HL-60/S4 treated with phorbol 12-myristate 13-acetate at 8.2 ng/mL for 4 days and 3 days (cell line): ENCODE measurements around the gene HLA-DMA.

Experiments used
- in situ Hi-C: fragments of 300-500 bp; cut with MboI; formaldehyde crosslinking; loops from 2 replicates; pipeline ENCODE4 v1.15.0; 2022; ENCODE audit warnings: low sequenced_read_pairs

Gene HLA-DMA

DNA sequence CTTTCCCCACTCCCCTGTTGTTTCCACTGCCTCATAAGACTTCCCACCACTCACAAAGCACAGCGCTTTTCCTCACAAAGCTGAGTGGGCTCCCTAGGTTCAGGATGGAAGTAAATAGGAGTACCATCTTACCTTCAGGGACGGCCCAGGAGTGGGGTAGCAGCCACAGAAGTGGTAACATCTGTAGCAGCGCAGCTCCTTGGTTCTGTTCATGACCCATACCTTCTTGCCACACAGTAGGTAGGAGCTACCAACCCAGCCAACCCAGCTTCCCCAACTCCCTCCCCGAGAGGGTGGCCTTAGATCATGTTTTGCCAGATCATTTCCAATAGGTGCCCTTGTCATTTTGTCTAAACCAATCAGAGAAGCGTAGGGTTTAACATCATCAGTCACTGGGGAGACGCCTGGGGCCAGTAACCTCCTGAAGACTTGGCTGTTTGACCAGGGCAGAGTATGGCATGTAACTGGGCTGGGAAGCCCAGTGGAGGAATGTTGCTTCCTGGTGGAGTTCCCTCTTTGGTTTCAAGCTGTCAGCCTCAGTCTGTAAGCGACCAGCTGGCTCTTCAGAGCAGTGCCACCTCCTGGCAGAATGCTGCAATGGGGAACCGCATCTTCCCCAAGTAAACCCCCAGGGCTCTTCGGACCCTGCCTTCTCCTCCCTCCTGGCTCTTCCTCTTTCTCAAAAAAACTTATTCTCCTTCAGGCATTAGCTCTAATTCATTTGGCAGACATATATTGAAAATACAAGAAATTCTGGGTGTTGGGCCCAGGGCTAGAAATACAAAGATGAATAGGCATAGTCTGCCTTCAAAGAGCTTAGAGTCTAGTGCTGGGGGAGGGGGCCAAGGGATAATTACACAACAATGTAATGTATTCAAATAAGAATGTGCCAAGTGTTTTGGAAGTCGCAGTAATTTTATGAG is at the start of gene HLA-DMA:
TSS of gene HLA-DMA (minus strand) at position 281 of the 923 bp plus-strand sequence. CDS start at position 220, 61 bp downstream.
- in situ Hi-C loops = no loop called here

DNA sequence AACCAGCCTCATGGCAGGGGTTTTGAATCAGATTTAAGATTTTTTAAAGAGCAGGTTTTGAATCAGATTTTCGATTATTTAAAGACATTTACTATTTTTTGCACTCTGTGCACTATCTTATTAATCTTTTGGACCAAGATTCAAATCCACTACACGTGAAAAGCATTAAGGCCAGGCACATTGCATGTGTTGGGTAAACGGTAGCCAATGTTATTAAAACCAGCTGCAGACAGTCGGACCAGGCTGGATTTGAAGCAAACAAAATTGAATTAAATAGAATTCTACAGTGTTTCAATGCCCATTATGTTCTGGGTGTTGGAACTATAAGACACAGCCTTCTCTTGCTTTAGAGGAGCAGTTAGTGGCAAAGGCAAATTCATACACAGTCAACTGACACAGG is 48.8 kb upstream of the HLA-DMA start:
- in situ Hi-C loops = no loop called here

DNA sequence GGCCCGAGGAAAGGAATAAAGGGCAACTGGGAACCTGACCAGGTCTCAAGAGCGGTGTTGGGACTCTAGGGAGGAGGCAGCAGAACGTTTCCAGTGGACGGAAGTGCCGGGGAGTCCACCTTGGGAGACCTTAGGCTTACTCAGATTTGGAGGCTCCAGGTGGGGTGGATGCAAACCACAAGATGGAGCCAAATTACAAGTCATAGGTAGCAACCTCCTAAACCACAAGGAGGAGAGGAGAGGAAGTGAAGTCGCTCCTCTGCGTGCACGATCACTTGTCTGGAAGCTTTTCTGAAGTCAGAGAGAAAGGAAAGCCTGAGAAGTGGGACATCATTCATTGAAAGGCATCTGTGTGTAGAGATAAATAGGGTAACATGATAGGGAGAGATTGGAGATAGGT is 47.2 kb upstream of the HLA-DMA start:
- in situ Hi-C loops = no loop called here

DNA sequence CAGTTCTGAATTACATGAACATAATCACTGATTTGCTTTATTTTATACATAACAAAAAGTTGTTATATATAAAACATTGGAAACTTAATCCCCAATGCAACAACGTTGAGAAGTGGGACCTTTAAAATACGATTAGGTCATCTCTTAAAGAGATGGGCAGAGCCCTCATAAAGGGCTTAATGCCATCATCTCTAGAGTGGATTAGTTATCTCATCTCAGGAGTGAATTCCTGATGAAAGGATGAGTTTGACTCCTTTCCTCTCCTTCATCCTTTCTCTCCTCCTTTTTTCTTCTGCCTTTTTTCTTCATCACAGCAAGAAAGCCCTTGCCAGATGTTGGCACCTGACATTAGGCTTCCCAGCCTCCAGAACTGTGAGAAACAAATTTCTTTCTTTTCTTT is 42.6 kb upstream of the HLA-DMA start:
- in situ Hi-C loops = loop anchor here (25.0 kb wide), 1 partner anchor 108 kb away; no protein-coding TSS in a partner anchor

DNA sequence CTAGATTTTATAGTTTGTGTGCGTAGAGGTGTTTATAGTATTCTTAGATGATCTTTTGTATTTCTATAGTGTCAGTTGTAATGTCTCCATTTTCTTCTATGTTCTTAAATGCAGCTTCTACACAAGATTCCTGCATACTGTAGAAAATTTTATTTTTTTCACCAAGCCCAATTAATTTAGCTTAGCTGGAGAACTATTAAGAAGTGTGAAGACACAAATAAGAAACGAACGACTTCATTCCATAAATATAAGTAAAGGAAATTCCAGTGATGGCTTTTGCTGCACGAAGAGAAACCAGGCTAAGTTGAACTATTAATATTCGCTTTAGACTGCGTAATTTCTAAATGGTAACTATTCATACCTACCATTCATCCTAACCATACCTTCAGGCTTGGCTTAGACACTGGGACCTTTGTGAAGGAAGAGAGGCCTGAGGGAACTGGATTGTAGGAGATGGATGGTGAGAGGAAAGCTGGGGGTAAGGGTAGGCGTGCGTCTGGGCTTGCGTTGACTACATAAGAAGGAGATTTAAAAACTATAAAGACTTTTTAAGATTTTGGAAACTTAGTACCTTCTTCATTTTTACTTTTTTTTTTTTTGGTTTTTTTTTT is 40.6 kb upstream of the HLA-DMA start:
- in situ Hi-C loops = loop anchor here (25.0 kb wide), 1 partner anchor 106 kb away; no protein-coding TSS in a partner anchor

DNA sequence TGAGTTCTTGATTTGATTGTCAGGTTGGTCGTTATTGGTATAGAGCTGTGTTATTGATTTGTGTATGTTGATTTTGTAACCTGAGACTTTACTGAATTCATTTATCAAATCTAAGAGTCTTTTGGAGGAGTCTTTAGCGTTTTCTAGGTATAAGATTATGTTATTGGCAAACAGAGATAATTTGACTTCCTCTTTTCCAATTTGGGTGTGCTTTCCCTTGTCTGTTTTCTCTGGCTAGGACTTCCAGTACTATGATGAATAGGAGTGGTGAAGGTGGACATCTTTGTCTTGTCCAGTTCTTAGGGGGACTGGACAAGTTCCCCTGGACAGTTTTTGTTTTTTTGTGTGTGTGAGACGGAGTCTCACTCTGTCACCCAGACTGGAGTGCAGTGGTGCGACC is 39.1 kb upstream of the HLA-DMA start:
- in situ Hi-C loops = loop anchor here (25.0 kb wide), 1 partner anchor 105 kb away; no protein-coding TSS in a partner anchor

DNA sequence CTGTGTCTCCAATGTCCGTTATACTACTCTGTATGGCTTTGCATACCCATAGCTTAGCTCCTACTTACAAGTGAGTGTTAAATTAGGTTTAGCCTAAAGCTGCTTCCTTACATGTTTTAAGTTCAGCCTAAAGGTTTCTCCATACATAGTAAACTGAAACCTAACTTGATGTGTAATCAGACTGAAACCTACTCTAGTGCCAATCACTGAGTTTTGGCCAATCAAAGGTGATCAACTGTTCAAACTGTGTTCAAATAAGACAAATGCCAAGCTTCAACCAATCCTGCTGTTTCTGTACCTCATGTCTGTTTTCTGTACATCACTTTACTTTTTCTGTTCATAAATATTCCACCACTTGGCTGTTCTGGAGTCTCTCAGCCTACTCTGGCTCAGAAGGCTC is 36.5 kb upstream of the HLA-DMA start:
- in situ Hi-C loops = loop anchor here (25.0 kb wide), 1 partner anchor 102 kb away; no protein-coding TSS in a partner anchor

DNA sequence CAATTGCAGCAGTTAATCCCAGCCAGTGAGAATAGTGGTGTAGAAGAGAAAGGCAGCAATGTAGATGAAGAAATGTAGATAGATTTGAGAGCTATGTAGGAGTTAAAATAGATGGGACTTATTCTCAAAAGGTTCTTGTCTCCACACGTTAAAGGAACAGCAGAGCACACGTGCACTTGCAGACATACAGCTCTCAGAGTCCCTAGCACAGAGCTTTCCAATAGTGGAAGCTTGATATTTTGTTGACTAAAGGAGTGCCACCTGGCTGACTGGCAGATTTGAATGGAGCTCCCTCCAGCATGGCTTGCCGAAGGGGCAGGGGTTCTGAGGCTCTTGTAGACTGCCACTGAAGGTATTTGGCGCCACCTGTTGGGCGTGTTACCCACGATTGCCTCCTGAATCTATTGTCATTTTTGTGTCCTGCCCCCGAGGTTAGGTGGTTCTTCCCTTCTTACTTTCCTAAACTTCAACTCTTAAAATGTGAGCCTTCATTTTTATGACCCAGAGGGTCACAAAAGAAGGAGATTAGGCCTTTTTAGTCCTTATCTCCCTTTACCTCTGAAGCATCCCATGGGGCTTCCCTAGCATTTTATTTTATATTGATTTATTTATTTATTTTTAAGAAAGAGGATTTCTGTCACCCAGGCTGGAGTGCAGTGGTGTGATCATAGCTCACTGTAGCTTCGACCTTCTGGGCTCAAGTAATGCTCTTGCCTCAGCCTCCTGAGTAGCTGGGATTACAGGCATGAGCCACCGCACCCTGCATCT is 31.9 kb upstream of the HLA-DMA start:
- in situ Hi-C loops = loop anchor here (25.0 kb wide), 1 partner anchor 98 kb away; no protein-coding TSS in a partner anchor

DNA sequence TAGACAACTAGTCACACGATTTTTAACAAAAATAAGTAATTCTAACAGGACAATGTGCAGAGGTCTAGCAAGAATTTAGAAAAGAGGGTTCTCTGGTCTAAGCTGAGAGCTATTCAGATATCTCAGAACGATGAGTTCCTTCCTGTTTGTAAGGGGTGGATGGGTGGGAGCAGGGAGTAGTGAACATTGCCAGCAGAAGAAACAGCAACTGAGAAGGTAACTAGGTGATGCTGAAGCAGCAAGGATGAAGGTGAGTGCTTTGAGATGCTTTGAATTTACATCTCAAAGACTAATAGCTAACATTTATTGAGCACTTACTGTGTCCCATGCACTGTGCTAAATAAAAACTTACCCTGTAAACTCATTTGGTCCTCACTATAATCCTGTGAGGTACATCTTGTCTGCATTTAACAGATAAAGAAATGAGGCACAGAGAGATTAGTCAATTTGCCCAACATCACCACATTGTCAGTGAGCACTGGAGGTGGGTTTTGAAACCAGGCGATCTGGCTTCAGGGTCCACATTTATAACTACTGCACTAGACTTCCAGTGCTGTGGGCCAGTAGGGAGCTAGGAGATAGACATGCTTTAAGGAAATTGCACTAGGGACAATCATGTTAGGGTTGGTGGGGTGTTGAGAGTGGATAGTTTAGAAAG is 31.2 kb upstream of the HLA-DMA start:
- in situ Hi-C loops = loop anchor here (25.0 kb wide), 1 partner anchor 97 kb away; no protein-coding TSS in a partner anchor

DNA sequence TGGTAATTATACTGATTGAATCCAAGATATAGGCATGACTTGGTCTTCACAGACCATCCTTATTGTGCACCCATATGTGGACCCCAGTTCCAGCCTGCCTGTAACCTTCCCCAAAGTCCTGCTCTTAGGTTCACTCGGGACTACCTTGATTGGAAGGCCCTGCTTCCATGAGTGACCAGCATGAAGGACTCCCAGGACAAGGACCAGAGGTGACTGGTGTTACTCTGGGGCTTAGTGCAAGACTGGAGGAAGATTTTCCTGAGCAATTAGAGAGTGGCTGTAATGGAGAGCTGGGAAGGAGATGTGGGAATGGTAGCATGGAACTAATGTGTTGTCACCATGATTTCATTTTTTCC is 30.6 kb upstream of the HLA-DMA start:
- in situ Hi-C loops = loop anchor here (25.0 kb wide), 1 partner anchor 96 kb away; no protein-coding TSS in a partner anchor

DNA sequence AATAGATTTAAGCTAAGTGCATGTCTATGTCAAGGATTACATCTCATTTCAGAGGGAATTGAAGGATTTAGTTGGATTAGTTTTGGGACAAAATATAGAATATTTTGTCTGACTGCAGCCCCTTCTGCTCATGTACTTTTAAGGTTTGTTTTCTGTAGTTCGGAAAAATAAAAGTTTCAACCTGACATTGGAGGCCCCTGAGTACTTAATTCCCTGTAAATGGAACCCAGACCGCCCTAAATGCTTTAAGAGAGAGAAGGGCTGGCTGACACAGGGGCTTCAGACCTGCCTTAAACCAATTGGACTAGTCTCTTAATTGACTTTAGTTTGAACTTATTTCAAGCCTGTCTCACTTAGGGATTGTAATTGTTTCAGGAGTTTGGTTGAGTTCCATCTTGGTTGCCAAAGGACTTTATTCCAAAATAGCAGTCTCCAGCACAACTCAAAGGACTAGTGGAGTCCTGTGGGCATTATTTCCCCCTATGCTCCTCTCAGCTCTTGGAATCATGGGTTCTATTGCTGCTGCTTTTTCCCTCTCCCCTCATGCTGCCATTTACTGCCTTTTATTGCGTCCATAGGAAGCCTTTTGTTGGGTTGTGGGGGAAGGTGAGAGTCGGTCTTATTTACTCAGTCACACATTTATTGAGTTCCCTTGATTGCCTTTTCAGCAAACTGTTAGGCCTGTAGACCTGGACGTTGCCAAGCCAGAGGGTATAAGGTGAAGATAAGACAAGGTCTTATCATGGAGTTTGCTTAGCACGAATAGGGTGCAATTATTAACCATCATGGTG is 30.0 kb upstream of the HLA-DMA start:
- in situ Hi-C loops = loop anchor here (25.0 kb wide), 1 partner anchor 96 kb away; no protein-coding TSS in a partner anchor

DNA sequence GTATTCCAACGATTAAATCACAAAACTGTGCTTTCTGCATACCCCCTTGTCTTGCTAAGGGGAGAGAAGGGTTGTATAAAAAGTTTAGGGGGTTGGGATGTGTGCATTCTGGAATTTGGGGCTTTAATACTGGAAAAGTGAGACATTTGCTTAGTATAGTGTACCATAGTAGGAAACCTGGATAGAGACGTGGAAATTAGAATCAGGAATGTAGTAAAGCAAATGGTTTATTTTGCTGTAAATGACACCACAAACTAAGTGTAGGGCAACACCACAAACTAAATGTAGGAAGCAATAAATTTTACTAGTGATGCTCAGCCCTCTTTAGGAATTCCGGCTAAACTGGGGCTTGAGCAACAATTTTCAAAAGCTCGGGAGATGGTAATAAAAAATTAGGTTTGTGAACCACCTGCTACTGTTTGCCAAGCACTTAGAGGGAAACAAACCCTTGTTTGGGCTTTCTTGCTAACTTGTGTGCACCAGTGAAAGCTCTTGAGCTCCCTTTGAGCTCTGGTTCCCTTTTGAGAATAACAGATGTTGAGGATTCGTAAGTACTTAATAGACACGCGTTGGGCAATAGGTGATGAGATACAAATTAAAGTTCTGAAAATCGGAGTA is 29.3 kb upstream of the HLA-DMA start:
- in situ Hi-C loops = loop anchor here (25.0 kb wide), 1 partner anchor 95 kb away; no protein-coding TSS in a partner anchor

DNA sequence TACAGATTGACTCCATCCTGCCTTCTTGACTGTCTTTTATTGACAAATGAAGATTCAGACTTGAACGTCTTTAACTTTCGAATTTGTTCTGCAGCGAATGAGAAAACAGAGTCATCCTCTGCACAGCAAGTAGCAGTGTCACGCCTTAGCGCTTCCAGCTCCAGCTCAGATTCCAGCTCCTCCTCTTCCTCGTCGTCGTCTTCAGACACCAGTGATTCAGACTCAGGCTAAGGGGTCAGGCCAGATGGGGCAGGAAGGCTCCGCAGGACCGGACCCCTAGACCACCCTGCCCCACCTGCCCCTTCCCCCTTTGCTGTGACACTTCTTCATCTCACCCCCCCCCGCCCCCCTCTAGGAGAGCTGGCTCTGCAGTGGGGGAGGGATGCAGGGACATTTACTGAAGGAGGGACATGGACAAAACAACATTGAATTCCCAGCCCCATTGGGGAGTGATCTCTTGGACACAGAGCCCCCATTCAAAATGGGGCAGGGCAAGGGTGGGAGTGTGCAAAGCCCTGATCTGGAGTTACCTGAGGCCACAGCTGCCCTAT is 27.7 kb upstream of the HLA-DMA start:
- in situ Hi-C loops = loop anchor here (25.0 kb wide), 1 partner anchor 93 kb away; no protein-coding TSS in a partner anchor

DNA sequence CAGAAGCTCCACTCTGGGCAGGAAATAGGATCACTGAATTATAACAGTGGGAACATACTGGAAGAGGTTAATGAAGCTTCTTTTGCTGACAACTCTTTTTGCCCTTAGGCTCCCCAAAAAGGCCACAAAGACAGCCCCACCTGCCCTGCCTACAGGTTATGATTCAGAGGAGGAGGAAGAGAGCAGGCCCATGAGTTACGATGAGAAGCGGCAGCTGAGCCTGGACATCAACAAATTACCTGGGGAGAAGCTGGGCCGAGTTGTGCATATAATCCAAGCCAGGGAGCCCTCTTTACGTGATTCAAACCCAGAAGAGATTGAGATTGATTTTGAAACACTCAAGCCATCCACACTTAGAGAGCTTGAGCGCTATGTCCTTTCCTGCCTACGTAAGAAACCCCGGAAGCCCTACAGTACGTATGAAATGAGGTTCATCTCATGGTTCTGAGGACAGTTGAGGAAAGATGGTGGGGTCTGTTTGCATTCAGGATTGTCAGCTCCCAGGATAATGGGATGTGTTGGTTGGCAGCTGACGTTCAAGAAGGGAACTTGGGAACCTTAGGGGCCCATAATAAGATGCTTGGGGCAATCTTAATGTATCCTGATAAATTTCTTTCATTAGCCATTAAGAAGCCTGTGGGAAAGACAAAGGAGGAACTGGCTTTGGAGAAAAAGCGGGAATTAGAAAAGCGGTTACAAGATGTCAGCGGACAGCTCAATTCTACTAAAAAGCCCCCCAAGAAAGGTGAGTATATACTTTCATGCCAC is 27.0 kb upstream of the HLA-DMA start:
- in situ Hi-C loops = loop anchor here (25.0 kb wide), 1 partner anchor 93 kb away; no protein-coding TSS in a partner anchor

DNA sequence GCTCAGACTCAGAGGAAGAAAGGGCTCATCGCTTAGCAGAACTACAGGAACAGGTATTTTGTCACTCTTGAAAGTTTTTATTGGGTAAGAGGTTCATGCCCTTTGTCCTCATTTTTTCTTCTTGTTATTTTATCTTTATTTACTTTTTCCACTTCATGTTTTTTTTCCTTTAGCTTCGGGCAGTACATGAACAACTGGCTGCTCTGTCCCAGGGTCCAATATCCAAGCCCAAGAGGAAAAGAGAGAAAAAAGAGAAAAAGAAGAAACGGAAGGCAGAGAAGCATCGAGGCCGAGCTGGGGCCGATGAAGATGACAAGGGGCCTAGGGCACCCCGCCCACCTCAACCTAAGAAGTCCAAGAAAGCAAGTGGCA is 25.0 kb upstream of the HLA-DMA start:
- in situ Hi-C loops = loop anchor here (25.0 kb wide), 1 partner anchor 91 kb away; no protein-coding TSS in a partner anchor

DNA sequence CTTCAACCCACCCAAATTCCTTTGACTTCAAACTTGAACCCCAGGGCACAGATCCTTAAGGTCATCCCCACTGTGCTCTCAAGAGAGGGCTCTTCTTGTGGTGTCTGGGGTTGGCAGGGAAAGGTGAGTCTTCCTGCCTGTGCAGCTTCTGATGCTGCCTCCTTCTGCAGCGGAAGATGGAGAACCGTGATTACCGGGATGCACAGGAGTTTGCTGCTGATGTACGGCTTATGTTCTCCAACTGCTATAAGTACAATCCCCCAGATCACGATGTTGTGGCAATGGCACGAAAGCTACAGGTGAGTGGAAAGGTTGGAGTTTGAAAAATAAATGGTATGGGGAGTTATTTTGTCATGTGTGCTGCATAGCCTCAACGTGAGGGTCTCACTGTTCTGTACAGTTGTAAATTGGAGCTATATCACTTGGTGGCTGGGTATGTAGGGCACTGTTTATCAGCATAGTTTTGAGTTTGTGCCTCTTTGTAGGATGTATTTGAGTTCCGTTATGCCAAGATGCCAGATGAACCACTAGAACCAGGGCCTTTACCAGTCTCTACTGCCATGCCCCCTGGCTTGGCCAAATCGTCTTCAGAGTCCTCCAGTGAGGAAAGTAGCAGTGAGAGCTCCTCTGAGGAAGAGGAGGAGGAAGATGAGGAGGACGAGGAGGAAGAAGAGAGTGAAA is 24.5 kb upstream of the HLA-DMA start:
- in situ Hi-C loops = loop anchor here (25.0 kb wide), 1 partner anchor 90 kb away; no protein-coding TSS in a partner anchor
